IMR-90 (cell line): Measurements from ENCODE around the gene FRMD1. TPM values are rescaled to one million over a fixed set of nuclear protein-coding genes. Genes with fewer than 3 reads are reported as not detected.

Source experiments
- ATAC-seq: fragments of 200-7000 bp; cut with Tn5 transposase; 2 replicates; pipeline ENCODE4 v1.9.1; 2020; ENCODE audit warnings: low read depth, mild to moderate bottlenecking, moderate library complexity
- BruUV-seq: library from RNA; stranded (reverse); fragments of 400-500 nt; replicated peaks from 2 replicates; lab custom pipeline; 2021; lab: Mats Ljungman, UMichigan
- CTCF ChIA-PET: fragments of 300-600 bp; formaldehyde crosslinking; extraction: SDS; loops from one replicate; lab custom pipeline; 2021; ENCODE audit warnings: antibody characterized with exemption; lab: Yijun Ruan, JAX
- POLR2A ChIA-PET: fragments of 300-600 bp; sonication (Branson Sonifier 250); formaldehyde crosslinking; loops from one replicate; lab custom pipeline; 2022; ENCODE audit warnings: antibody characterized with exemption; ENCODE audit not compliant: unreplicated experiment; lab: Charles Lee
- DNase-seq: peaks from one replicate; pipeline ENCODE4 v3.0.0; 2013
- H2AFZ ChIP-seq: replicated peaks from 2 replicates; pipeline ENCODE3; 2013; ENCODE audit warnings: low read length, mild to moderate bottlenecking; ENCODE audit not compliant: poor library complexity
- H2AK5ac ChIP-seq: 2 replicates; pipeline ENCODE4 v1.6.1; 2013; ENCODE audit warnings: low read depth, low read length, inconsistent platforms
- H2AK9ac ChIP-seq: replicated peaks from 2 replicates; pipeline ENCODE3; 2013; ENCODE audit warnings: mild to moderate bottlenecking, low read depth, low read length, moderate library complexity; ENCODE audit not compliant: poor library complexity
- H2BK120ac ChIP-seq: 2 replicates; pipeline ENCODE4 v1.6.1; 2013; ENCODE audit warnings: low read depth, low read length, inconsistent platforms
- H2BK15ac ChIP-seq: 3 replicates; pipeline ENCODE4 v1.6.1; 2013; ENCODE audit warnings: low read depth, low read length, inconsistent platforms
- H2BK20ac ChIP-seq: 2 replicates; pipeline ENCODE4 v1.6.1; 2013; ENCODE audit warnings: low read depth, mild to moderate bottlenecking, inconsistent platforms, low read length, moderate library complexity
- H2BK5ac ChIP-seq: 2 replicates; pipeline ENCODE4 v1.6.1; 2013; ENCODE audit warnings: mild to moderate bottlenecking, low read depth, low read length, inconsistent platforms; ENCODE audit not compliant: poor library complexity, severe bottlenecking
- H3K14ac ChIP-seq: replicated peaks from 2 replicates; pipeline ENCODE4 v1.6.1; 2013; ENCODE audit warnings: low read depth, low read length, inconsistent platforms
- H3K18ac ChIP-seq: 2 replicates; pipeline ENCODE4 v1.6.1; 2013; ENCODE audit warnings: low read depth, low read length, control low read depth
- H3K23ac ChIP-seq: 2 replicates; pipeline ENCODE4 v1.6.1; 2013; ENCODE audit warnings: low read depth, low read length, inconsistent platforms
- H3K27ac ChIP-seq: 2 replicates; pipeline ENCODE4 v1.5.1; 2013; ENCODE audit warnings: mild to moderate bottlenecking, control low read depth, low read length; ENCODE audit not compliant: insufficient read depth
- H3K27me3 ChIP-seq: 2 replicates; pipeline ENCODE4 v1.6.1; 2013; ENCODE audit warnings: low read length; ENCODE audit not compliant: control insufficient read depth, insufficient read depth
- H3K36me3 ChIP-seq: 2 replicates; pipeline ENCODE4 v1.6.1; 2013; ENCODE audit warnings: low read length, mixed read lengths; ENCODE audit not compliant: control insufficient read depth, insufficient read depth
- H3K4ac ChIP-seq: 2 replicates; pipeline ENCODE4 v1.6.1; 2013; ENCODE audit warnings: low read depth, low read length, inconsistent platforms
- H3K4me1 ChIP-seq: 2 replicates; pipeline ENCODE4 v1.6.1; 2013; ENCODE audit warnings: low read length, mixed read lengths; ENCODE audit not compliant: control insufficient read depth, insufficient read depth
- H3K4me2 ChIP-seq: 2 replicates; pipeline ENCODE4 v1.6.1; 2013; ENCODE audit warnings: low read depth, mild to moderate bottlenecking, control low read depth, low read length, moderate library complexity
- H3K4me3 ChIP-seq: 2 replicates; pipeline ENCODE4 v1.5.1; 2013; ENCODE audit warnings: low read depth, mild to moderate bottlenecking, control low read depth, low read length, moderate library complexity; ENCODE audit not compliant: insufficient read depth
- H3K56ac ChIP-seq: 2 replicates; pipeline ENCODE4 v1.6.1; 2013; ENCODE audit warnings: low read length, inconsistent platforms; ENCODE audit not compliant: insufficient read depth; ENCODE audit errors: extremely low read depth
- H3K79me1 ChIP-seq, 2 experiments: 2 replicates each; pipeline ENCODE4 v1.6.1; 2013; ENCODE audit warnings: low read length in 2 of 2, inconsistent platforms in 1 of 2, low read depth in 1 of 2
- H3K9ac ChIP-seq: 2 replicates; pipeline ENCODE4 v1.6.1; 2013; ENCODE audit warnings: low read depth, low read length, control low read depth
- H3K9me1 ChIP-seq: 2 replicates; pipeline ENCODE4 v1.6.1; 2013; ENCODE audit warnings: low read length, inconsistent platforms; ENCODE audit not compliant: insufficient read depth
- H3K9me3 ChIP-seq: 2 replicates; pipeline ENCODE4 v1.6.1; 2013; ENCODE audit warnings: low read length; ENCODE audit not compliant: control insufficient read depth, insufficient read depth
- H4K20me1 ChIP-seq: 2 replicates; pipeline ENCODE4 v1.6.1; 2013; ENCODE audit warnings: low read length, inconsistent platforms; ENCODE audit not compliant: insufficient read depth
- H4K5ac ChIP-seq: 2 replicates; pipeline ENCODE4 v1.6.1; 2013; ENCODE audit warnings: mild to moderate bottlenecking, low read depth, low read length, control low read depth
- H4K8ac ChIP-seq, 2 experiments: 2 replicates each; pipeline ENCODE4 v1.6.1; 2013; ENCODE audit warnings: low read depth in 2 of 2, low read length in 2 of 2, control low read depth in 1 of 2, inconsistent platforms in 1 of 2
- H4K91ac ChIP-seq: 2 replicates; pipeline ENCODE4 v1.6.1; 2013; ENCODE audit warnings: low read depth, low read length, inconsistent platforms; ENCODE audit not compliant: insufficient read depth
- BHLHE40 ChIP-seq: fragments of 150-350 bp; IDR thresholded peaks from 2 replicates; pipeline ENCODE4 v1.6.1; 2016; ENCODE audit warnings: mild to moderate bottlenecking, low read depth, low read length
- CEBPB ChIP-seq: IDR thresholded peaks from 2 replicates; pipeline ENCODE4 v1.6.1; 2012; ENCODE audit warnings: low read depth, low read length, improper control_type of control experiment
- CHD1 ChIP-seq: IDR thresholded peaks from 2 replicates; pipeline ENCODE4 v1.6.1; 2012; ENCODE audit warnings: low read depth, low read length, improper control_type of control experiment
- CTCF ChIP-seq: conservative IDR thresholded peaks from 2 replicates; pipeline ENCODE4 v1.5.1; 2012; ENCODE audit warnings: mild to moderate bottlenecking, low read depth, low read length, improper control_type of control experiment
- FOS ChIP-seq: fragments of 150-350 bp; IDR thresholded peaks from 2 replicates; pipeline ENCODE4 v1.6.1; 2016; ENCODE audit warnings: low read depth, low read length
- MAFK ChIP-seq: IDR thresholded peaks from 2 replicates; pipeline ENCODE4 v1.6.1; 2012; ENCODE audit warnings: low read depth, low read length, improper control_type of control experiment
- MAZ ChIP-seq: IDR thresholded peaks from 2 replicates; pipeline ENCODE4 v1.6.1; 2012; ENCODE audit warnings: low read depth, mild to moderate bottlenecking, low read length, improper control_type of control experiment, moderate library complexity, borderline replicate concordance
- MXI1 ChIP-seq: IDR thresholded peaks from 2 replicates; pipeline ENCODE4 v1.6.1; 2012; ENCODE audit warnings: low read depth, mild to moderate bottlenecking, low read length, moderate library complexity, borderline replicate concordance
- NFE2L2 ChIP-seq: fragments of 150-350 bp; IDR thresholded peaks from 2 replicates; pipeline ENCODE4 v1.6.1; 2016; ENCODE audit warnings: low read depth, mild to moderate bottlenecking, low read length
- POLR2A ChIP-seq: IDR thresholded peaks from 2 replicates; pipeline ENCODE4 v1.6.1; 2012; ENCODE audit warnings: mild to moderate bottlenecking, low read depth, low read length
- RAD21 ChIP-seq: IDR thresholded peaks from 2 replicates; pipeline ENCODE4 v1.6.1; 2012; ENCODE audit warnings: low read length, improper control_type of control experiment
- RCOR1 ChIP-seq: IDR thresholded peaks from 2 replicates; pipeline ENCODE4 v1.6.1; 2012; ENCODE audit warnings: mild to moderate bottlenecking, low read length, improper control_type of control experiment; ENCODE audit not compliant: insufficient replicate concordance
- RFX5 ChIP-seq: IDR thresholded peaks from 2 replicates; pipeline ENCODE4 v1.8.0; 2012; ENCODE audit warnings: low read depth, mild to moderate bottlenecking, low read length, moderate library complexity
- SMC3 ChIP-seq: fragments of 150-350 bp; IDR thresholded peaks from 2 replicates; pipeline ENCODE4 v1.6.1; 2016; ENCODE audit warnings: low read depth, mild to moderate bottlenecking, antibody characterized with exemption, low read length, moderate library complexity
- USF2 ChIP-seq: fragments of 150-350 bp; IDR thresholded peaks from 2 replicates; pipeline ENCODE4 v1.6.1; 2017; ENCODE audit warnings: mild to moderate bottlenecking, antibody characterized with exemption, low read length, low read depth
- WGBS, 2 experiments: methylation state at CpG; one replicate each; pipeline versions ENCODE4 v1.1.5 to v1.1.7; 2013; ENCODE audit warnings: missing lambda C conversion rate in 2 of 2; ENCODE audit not compliant: insufficient read length in 1 of 2; ENCODE audit errors: extremely low coverage in 2 of 2; 5-methylcytosine and 5-hydroxymethylcytosine counted together
- dilution Hi-C: fragments of 300-500 bp; cut with HindIII; formaldehyde crosslinking; loops from one replicate; pipeline ENCODE4 v1.14.3; 2018; ENCODE audit warnings: low sequenced_read_pairs; ENCODE audit not compliant: unreplicated experiment
- in situ Hi-C: fragments of 300-500 bp; cut with MboI; formaldehyde crosslinking; loops from 3 replicates; pipeline ENCODE4 v1.14.3; 2019; ENCODE audit warnings: low sequenced_read_pairs, inconsistent platforms, mixed read lengths
- intact Hi-C: fragments of 100-400 bp; cut with micrococcal nuclease; formaldehyde crosslinking; loops from 2 replicates; pipeline ENCODE4 v1.10.0; 2022
- polyA plus RNA-seq, 3 experiments: library from polyadenylated mRNA; depleted of rRNA; stranded (reverse); fragments of >200 nt; gene quantifications; 2 replicates each; pipeline ENCODE4 v1.2.3, GENCODE V29; 2012; ENCODE audit warnings: low replicate concordance in 1 of 3
- total RNA-seq: library from RNA; depleted of rRNA; stranded (reverse); fragments of >200 nt; gene quantifications from 2 replicates; pipeline ENCODE4 v1.2.3, GENCODE V29; 2012
- TF ChIP-seq, protein P1 (sequence below): fragments of 150-350 bp; IDR thresholded peaks from 2 replicates; pipeline ENCODE4 v1.6.1; 2016; ENCODE audit warnings: low read depth, mild to moderate bottlenecking, low read length, moderate library complexity, borderline replicate concordance

FRMD1 gene
- total and polyA plus RNA-seq, 2 of the 4 experiments (the other 2 are of a cell fraction), result not detected

DNA sequence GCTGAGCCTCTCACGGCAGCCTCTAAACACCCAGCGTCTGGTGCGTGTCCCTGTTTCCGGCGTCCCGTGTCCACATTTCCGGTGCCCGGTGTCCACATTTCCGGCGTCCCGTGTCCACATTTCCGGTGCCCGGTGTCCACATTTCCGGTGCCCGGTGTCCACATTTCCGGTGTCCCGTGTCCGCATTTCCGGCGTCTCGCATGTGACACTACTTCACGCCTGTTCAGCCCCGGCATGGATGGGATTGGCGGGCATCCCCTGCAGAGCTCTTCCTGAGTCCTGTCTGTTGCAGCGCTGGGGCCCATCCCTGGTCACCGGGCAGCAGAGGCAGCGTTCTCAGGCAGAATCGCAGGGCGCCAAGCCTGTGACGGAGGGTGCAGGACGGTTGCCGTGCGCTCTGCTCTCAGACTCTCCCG is 3.2 kb downstream of the FRMD1 start:
- H3K14ac ChIP-seq, result no peak overlapping the region
- H4K20me1 ChIP-seq, result no peaks in the 10 kb centered on the region
- DNase-seq (no peak), ATAC-seq (no peak)
- H3K23ac ChIP-seq, result no peak overlapping the region
- H4K8ac ChIP-seq, result no peak overlapping the region
- ChIA-PET POLR2A (no interaction called here), CTCF (no interaction called here)
- TF ChIP-seq MAFK (no peak), CTCF (no peak), SMC3 (no peak), MAZ (no peak), BHLHE40 (no peak), USF2 (no peak), MXI1 (no peak), FOS (no peak), RAD21 (no peak), RFX5 (no peak), CHD1 (no peak), RCOR1 (no peak), CEBPB (no peak), NFE2L2 (no peak), POLR2A (no peak)
- TF ChIP-seq, protein P1, sequence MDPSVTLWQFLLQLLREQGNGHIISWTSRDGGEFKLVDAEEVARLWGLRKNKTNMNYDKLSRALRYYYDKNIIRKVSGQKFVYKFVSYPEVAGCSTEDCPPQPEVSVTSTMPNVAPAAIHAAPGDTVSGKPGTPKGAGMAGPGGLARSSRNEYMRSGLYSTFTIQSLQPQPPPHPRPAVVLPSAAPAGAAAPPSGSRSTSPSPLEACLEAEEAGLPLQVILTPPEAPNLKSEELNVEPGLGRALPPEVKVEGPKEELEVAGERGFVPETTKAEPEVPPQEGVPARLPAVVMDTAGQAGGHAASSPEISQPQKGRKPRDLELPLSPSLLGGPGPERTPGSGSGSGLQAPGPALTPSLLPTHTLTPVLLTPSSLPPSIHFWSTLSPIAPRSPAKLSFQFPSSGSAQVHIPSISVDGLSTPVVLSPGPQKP, result no peak
- H3K18ac ChIP-seq, result no peak overlapping the region
- no peaks in the 10 kb centered on the region for H3K9me1 ChIP-seq
- H2BK5ac ChIP-seq, result no peak overlapping the region
- no peak overlapping the region for H4K5ac ChIP-seq
- no peak overlapping the region for H2BK15ac ChIP-seq
- no peaks in the 10 kb centered on the region for H3K36me3 ChIP-seq
- no peak overlapping the region for H4K91ac ChIP-seq
- H3K4me3 ChIP-seq, result no peak overlapping the region
- no peak overlapping the region for H3K9ac ChIP-seq
- no peak overlapping the region for H2BK20ac ChIP-seq
- no peak overlapping the region for H2BK120ac ChIP-seq
- H3K9me3 ChIP-seq, result no peaks in the 10 kb centered on the region
- no peak overlapping the region for H3K4ac ChIP-seq
- H3K56ac ChIP-seq, result no peak overlapping the region
- intact Hi-C loops (no loop called here), dilution Hi-C loops (no loop called here), in situ Hi-C loops (no loop called here)
- no peak overlapping the region for H2AK5ac ChIP-seq
- H3K79me1 ChIP-seq, result no peaks in the 10 kb centered on the region
- 83% methylated on average over 23 of the region's 34 CpGs; no CpG with 5 or more reads in 1 of the 2 experiments for WGBS, 2 experiments
- H3K4me2 ChIP-seq, result no peak overlapping the region
- H3K27ac ChIP-seq, result no peak overlapping the region
- no TSS peak for BruUV-seq
- H3K4me1 ChIP-seq, result no peaks in the 10 kb centered on the region; the same call in 1 of the 2 replicates
- H2AK9ac ChIP-seq, result no peak overlapping the region
- H3K27me3 ChIP-seq, result peaks cover 9% of the 10 kb centered on the region; the same call in 1 of the 2 replicates
- H2AFZ ChIP-seq, result no peak overlapping the region
